ENCODE results near the gene DMRTC2. TPM values are rescaled to one million over a fixed set of nuclear protein-coding genes. Genes with fewer than 3 reads are reported as not detected.

The DMRTC2 gene
- polyA plus RNA-seq: not detected

- no peak within 1 kb of the TSS for H3K27ac ChIP-seq (ENCODE audit: low read depth, low read length)
- 98 to 100% (median 100%) methylated on average over 3 of the region's 3 CpGs for WGBS, 3 donors
Measured at GRCh38 chr19:41845001-41845050, at the start of gene DMRTC2. DMRTC2 (plus strand) TSS chr19:41845042; CDS start chr19:41847429, 2,387 bp downstream.

GRCh38 chr19:41796362-41796761 is 48.5 kb upstream of the DMRTC2 start, which contains the start of gene CEACAM3:
CEACAM3 (plus strand) TSS chr19:41796587; CDS start chr19:41796678, 91 bp downstream.
- H3K27ac ChIP-seq (ENCODE audit: low read depth, low read length): no peak within 1 kb of the TSS

- WGBS, 3 donors: 58 to 94% (median 76%) methylated on average over 1 of the region's 1 CpG
- no peak overlapping the region for H3K27ac ChIP-seq (ENCODE audit: low read depth, low read length)
Measured at GRCh38 chr19:41796901-41797300, 47.9 kb upstream of the DMRTC2 start.

GRCh38 chr19:41799444-41800000 is 45.3 kb upstream of the DMRTC2 start:
- H3K27ac ChIP-seq (ENCODE audit: low read depth, low read length): no peak overlapping the region
- WGBS, 3 donors: 52 to 64% (median 63%) methylated on average over 9 of the region's 9 CpGs

GRCh38 chr19:41801031-41801430 is 43.8 kb upstream of the DMRTC2 start:
- no peak overlapping the region for H3K27ac ChIP-seq (ENCODE audit: low read depth, low read length)
- WGBS, 3 donors: 60 to 77% (median 68%) methylated on average over 4 of the region's 4 CpGs

GRCh38 chr19:41801792-41802211 is 43.0 kb upstream of the DMRTC2 start:
- H3K27ac ChIP-seq (ENCODE audit: low read depth, low read length): peak overlapping the region; percentile 69
- 23 to 62% (median 30%) methylated on average over 2 of the region's 2 CpGs for WGBS, 3 donors

GRCh38 chr19:41802770-41803169 is 42.1 kb upstream of the DMRTC2 start:
- no peak overlapping the region for H3K27ac ChIP-seq (ENCODE audit: low read depth, low read length)
- WGBS, 3 donors: 62 to 70% (median 64%) methylated on average over 2 of the region's 2 CpGs

- WGBS, 3 donors: 51 to 80% (median 59%) methylated on average over 3 of the region's 3 CpGs
- no peak overlapping the region for H3K27ac ChIP-seq (ENCODE audit: low read depth, low read length)
Measured at GRCh38 chr19:41804336-41804735, 40.5 kb upstream of the DMRTC2 start.

GRCh38 chr19:41807176-41807575 is 37.7 kb upstream of the DMRTC2 start:
- H3K27ac ChIP-seq (ENCODE audit: low read depth, low read length): no peak overlapping the region
- 85 to 88% (median 88%) methylated on average over 3 of the region's 3 CpGs for WGBS, 3 donors

- 44 to 82% (median 57%) methylated on average over 16 of the region's 16 CpGs for WGBS, 3 donors
- H3K27ac ChIP-seq (ENCODE audit: low read depth, low read length): peak overlapping the region; percentile 40
Measured at GRCh38 chr19:41808663-41809566, 35.9 kb upstream of the DMRTC2 start.

GRCh38 chr19:41810301-41810700 is 34.5 kb upstream of the DMRTC2 start:
- H3K27ac ChIP-seq (ENCODE audit: low read depth, low read length): peak overlapping the region; percentile 30
- WGBS, 3 donors: 50 to 67% (median 58%) methylated on average over 4 of the region's 4 CpGs

GRCh38 chr19:41811036-41811435 is 33.8 kb upstream of the DMRTC2 start:
- WGBS, 3 donors: 36 to 65% (median 36%) methylated on average over 3 of the region's 3 CpGs
- peak overlapping the region; percentile 30 for H3K27ac ChIP-seq (ENCODE audit: low read depth, low read length)

GRCh38 chr19:41811981-41812380 is 32.9 kb upstream of the DMRTC2 start:
- no peak overlapping the region for H3K27ac ChIP-seq (ENCODE audit: low read depth, low read length)
- WGBS, 3 donors: 56 to 79% (median 74%) methylated on average over 3 of the region's 3 CpGs

GRCh38 chr19:41813911-41814310 is 30.9 kb upstream of the DMRTC2 start:
- no peak overlapping the region for H3K27ac ChIP-seq (ENCODE audit: low read depth, low read length)
- WGBS, 3 donors: 66 to 74% (median 73%) methylated on average over 4 of the region's 4 CpGs

GRCh38 chr19:41815301-41815700 is 29.5 kb upstream of the DMRTC2 start:
- no peak overlapping the region for H3K27ac ChIP-seq (ENCODE audit: low read depth, low read length)
- 66 to 76% (median 68%) methylated on average over 4 of the region's 4 CpGs for WGBS, 3 donors

- no peak overlapping the region for H3K27ac ChIP-seq (ENCODE audit: low read depth, low read length)
- 25 to 75% (median 65%) methylated on average over 2 of the region's 2 CpGs for WGBS, 3 donors
Measured at GRCh38 chr19:41816761-41817160, 28.1 kb upstream of the DMRTC2 start.

- WGBS, 3 donors: 32 to 38% (median 37%) methylated on average over 12 of the region's 12 CpGs
- H3K27ac ChIP-seq (ENCODE audit: low read depth, low read length): no peak overlapping the region
Measured at GRCh38 chr19:41821003-41821735, 23.7 kb upstream of the DMRTC2 start.

- WGBS, 3 donors: 44 to 61% (median 56%) methylated on average over 13 of the region's 13 CpGs
- no peak overlapping the region for H3K27ac ChIP-seq (ENCODE audit: low read depth, low read length)
Measured at GRCh38 chr19:41837981-41838708, 6.7 kb upstream of the DMRTC2 start.

- 43 to 70% (median 58%) methylated on average over 2 of the region's 2 CpGs for WGBS, 3 donors
- no peak overlapping the region for H3K27ac ChIP-seq (ENCODE audit: low read depth, low read length)
Measured at GRCh38 chr19:41839211-41839610, 5.6 kb upstream of the DMRTC2 start.
